Glutamatergic neuron (in vitro differentiated cells): ENCODE results near the gene BANK1. TPM values are rescaled to one million over a fixed set of nuclear protein-coding genes. Genes with fewer than 3 reads are reported as not detected.

Experiments
- DNase-seq: peaks from one replicate; pipeline ENCODE4 v3.0.0; 2022
- H3K27ac Mint-ChIP-seq: one replicate; pipeline ENCODE4 v1.8.0; 2020; ENCODE audit warnings: mild to moderate bottlenecking, mixed read lengths, inconsistent platforms; ENCODE audit not compliant: unreplicated experiment
- H3K27me3 Mint-ChIP-seq: one replicate; pipeline ENCODE4 v1.8.0; 2020; ENCODE audit warnings: mild to moderate bottlenecking, moderate library complexity, mixed read lengths, inconsistent platforms; ENCODE audit not compliant: unreplicated experiment
- H3K36me3 Mint-ChIP-seq: one replicate; pipeline ENCODE4 v1.8.0; 2020; ENCODE audit warnings: mild to moderate bottlenecking, mixed read lengths, inconsistent platforms; ENCODE audit not compliant: unreplicated experiment
- H3K4me1 Mint-ChIP-seq: one replicate; pipeline ENCODE4 v1.8.0; 2020; ENCODE audit warnings: mild to moderate bottlenecking, low read depth, mixed read lengths, inconsistent platforms; ENCODE audit not compliant: unreplicated experiment
- H3K4me3 Mint-ChIP-seq: one replicate; pipeline ENCODE4 v1.8.0; 2020; ENCODE audit warnings: mild to moderate bottlenecking, mixed read lengths, inconsistent platforms; ENCODE audit not compliant: unreplicated experiment
- H3K9me3 Mint-ChIP-seq: one replicate; pipeline ENCODE4 v1.8.0; 2020; ENCODE audit warnings: mild to moderate bottlenecking, moderate library complexity, mixed read lengths, inconsistent platforms; ENCODE audit not compliant: unreplicated experiment
- total RNA-seq: library from RNA; stranded (reverse); fragmentation: NEBNext Ultra II Directional; extraction: Animal tissue kit (Norgen Biotek cat#: 25700); gene quantifications from one replicate; pipeline ENCODE4 v1.2.1, GENCODE V29; 2021; ENCODE audit not compliant: unreplicated experiment
- TF ChIP-seq, protein P1 (sequence below): fragments of 200-600 bp; sonication (generic); IDR thresholded peaks from one replicate; pipeline ENCODE4 v1.5.0; 2021; ENCODE audit not compliant: partially characterized antibody, unreplicated experiment

The BANK1 gene
- total RNA-seq, 1 donor from 2014 or later, result not detected

DNA sequence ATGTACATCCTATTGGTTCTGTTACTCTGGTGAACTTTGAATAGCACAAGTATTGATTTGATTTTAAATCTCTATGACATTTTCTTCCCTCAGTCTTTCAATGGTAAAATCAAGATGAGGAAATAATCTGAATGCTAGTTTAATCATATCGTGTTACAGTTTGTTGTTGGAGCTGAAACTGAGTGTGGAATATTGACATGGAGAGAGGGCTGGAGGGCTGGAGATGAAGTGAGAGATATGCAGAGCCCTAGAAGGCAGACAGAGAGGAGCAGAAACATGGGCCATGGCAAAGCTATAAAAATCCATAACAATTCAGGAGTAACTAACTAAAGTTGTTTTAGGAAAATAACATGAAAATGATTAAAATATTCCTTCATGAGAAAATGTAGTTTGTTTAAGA, 141.1 kb downstream of the BANK1 start:
- TF ChIP-seq, protein P1, sequence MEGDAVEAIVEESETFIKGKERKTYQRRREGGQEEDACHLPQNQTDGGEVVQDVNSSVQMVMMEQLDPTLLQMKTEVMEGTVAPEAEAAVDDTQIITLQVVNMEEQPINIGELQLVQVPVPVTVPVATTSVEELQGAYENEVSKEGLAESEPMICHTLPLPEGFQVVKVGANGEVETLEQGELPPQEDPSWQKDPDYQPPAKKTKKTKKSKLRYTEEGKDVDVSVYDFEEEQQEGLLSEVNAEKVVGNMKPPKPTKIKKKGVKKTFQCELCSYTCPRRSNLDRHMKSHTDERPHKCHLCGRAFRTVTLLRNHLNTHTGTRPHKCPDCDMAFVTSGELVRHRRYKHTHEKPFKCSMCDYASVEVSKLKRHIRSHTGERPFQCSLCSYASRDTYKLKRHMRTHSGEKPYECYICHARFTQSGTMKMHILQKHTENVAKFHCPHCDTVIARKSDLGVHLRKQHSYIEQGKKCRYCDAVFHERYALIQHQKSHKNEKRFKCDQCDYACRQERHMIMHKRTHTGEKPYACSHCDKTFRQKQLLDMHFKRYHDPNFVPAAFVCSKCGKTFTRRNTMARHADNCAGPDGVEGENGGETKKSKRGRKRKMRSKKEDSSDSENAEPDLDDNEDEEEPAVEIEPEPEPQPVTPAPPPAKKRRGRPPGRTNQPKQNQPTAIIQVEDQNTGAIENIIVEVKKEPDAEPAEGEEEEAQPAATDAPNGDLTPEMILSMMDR, result no peak
- no peak for DNase-seq
- H3K4me3 Mint-ChIP-seq, result no peak overlapping the region
- no peaks in the 10 kb centered on the region for H3K36me3 Mint-ChIP-seq
- H3K27me3 Mint-ChIP-seq, result no peaks in the 10 kb centered on the region
- no peak overlapping the region for H3K27ac Mint-ChIP-seq
- H3K4me1 Mint-ChIP-seq, result no peaks in the 10 kb centered on the region
- no peaks in the 10 kb centered on the region for H3K9me3 Mint-ChIP-seq

DNA sequence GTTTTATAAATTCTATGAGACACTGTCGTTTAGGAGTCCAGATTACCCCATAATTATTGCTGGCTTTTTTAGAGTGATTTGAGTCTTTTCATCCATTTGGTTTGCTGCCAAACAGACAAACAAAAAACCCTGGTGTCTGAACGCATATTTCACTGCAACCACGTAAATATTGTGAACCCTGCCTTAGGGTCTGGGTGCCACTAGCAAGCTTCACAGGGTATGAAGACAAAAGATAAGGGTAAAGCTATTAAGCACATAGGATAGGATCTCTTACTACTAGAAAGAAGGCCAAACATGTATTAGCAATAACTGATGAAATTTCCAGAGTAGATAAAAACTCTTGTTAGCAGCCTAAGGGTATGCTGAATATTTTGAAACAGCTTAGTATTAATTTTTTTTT, 143.3 kb downstream of the BANK1 start:
- H3K27me3 Mint-ChIP-seq, result no peaks in the 10 kb centered on the region
- TF ChIP-seq, protein P1, result no peak
- no peaks in the 10 kb centered on the region for H3K4me1 Mint-ChIP-seq
- H3K9me3 Mint-ChIP-seq, result peaks cover 2% of the 10 kb centered on the region
- no peaks in the 10 kb centered on the region for H3K36me3 Mint-ChIP-seq
- H3K4me3 Mint-ChIP-seq, result no peak overlapping the region
- DNase-seq, result no peak
- H3K27ac Mint-ChIP-seq, result no peak overlapping the region

DNA sequence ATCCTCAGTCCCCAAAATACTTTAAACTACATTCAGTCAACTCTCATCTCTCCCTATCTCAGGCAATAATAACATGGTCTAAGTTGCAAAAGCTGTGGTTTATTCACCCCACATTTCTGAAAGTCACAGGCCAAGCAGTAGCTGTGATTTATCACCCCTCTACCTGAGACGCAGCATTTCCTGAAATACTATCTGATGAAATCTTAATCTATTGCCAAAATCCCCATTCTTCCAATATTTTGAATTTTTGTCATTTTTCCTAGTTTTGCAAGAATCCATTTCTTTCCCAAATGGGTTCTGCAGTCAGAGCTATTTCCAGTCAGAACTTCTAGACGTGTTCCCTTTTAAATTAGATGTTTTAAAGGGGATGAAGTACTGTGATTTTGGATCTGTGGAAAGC, 148.3 kb downstream of the BANK1 start:
- Mint-ChIP-seq H3K27me3 (no peaks in the 10 kb centered on the region), H3K27ac (no peak overlapping the region), H3K4me1 (no peaks in the 10 kb centered on the region), H3K36me3 (no peaks in the 10 kb centered on the region), H3K9me3 (peaks cover 4% of the 10 kb centered on the region), H3K4me3 (no peak overlapping the region)
- no peak for DNase-seq
- TF ChIP-seq, protein P1, result no peak

DNA sequence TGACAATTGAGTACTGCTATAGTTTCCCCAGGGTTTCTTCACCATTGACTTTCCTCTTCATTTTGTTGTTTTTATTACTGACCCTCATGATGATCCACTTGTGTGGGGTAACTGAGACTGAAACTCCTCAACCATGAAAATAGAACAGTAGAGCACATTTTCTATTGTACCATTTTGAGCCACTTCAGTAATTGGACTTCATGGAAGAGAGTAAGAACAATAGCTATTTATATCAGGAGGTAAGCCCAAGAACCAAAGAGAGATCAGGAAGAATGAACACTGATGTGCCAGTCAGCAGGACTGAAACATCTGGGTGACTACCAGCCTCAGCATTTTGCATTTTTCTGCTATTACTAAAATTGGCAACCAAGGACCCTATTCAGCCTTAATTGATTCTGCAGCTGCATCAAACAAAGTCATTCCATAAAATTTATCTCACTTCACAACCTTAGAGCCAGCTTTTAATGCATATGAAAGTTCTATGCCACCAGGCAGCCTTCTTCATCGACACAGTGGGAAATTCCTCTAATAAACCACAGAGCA, 151.4 kb downstream of the BANK1 start:
- H3K4me1 Mint-ChIP-seq, result no peaks in the 10 kb centered on the region
- no peak overlapping the region for H3K4me3 Mint-ChIP-seq
- TF ChIP-seq, protein P1, result no peak
- no peak overlapping the region for H3K27ac Mint-ChIP-seq
- H3K36me3 Mint-ChIP-seq, result no peaks in the 10 kb centered on the region
- DNase-seq, result no peak
- peaks cover 4% of the 10 kb centered on the region for H3K9me3 Mint-ChIP-seq
- no peaks in the 10 kb centered on the region for H3K27me3 Mint-ChIP-seq

DNA sequence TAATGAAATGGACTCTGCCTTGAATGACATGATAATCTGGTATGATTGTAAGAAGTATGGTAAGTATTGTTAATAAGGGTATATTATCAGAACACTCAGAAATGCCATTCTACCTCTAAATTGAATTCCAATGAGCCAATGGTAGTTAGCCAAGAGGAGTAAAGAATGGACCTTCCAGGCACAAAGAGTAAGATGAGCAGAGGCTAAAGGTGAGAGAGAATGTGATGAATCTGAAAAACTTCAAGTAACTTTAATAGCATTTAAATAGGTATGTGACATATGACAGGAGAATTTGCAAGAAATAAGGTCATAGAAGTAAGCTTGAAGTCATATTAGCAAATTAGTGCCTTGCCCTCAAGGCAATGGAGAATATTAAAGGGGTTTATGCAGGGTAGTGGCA, 152.4 kb downstream of the BANK1 start:
- Mint-ChIP-seq H3K36me3 (no peaks in the 10 kb centered on the region), H3K27me3 (no peaks in the 10 kb centered on the region), H3K4me3 (no peak overlapping the region), H3K27ac (no peak overlapping the region), H3K4me1 (no peaks in the 10 kb centered on the region), H3K9me3 (peaks cover 1% of the 10 kb centered on the region)
- no peak for DNase-seq
- TF ChIP-seq, protein P1, result no peak
